T-helper 2 cell treated with Interferon-gamma antibody and Interleukin-4, amounts not matched to agents 5 μg/mL and 100 μg/mL, for 36 hours (primary cell): ENCODE data around the gene TMPRSS15.

Source experiments
- DNase-seq: peaks from one replicate; pipeline ENCODE4 v3.0.0; 2021; ENCODE audit warnings: low spot score
- H3K27ac Mint-ChIP-seq: one replicate; pipeline ENCODE4 v1.8.0; 2021; ENCODE audit warnings: mild to moderate bottlenecking, mixed read lengths
- H3K27me3 Mint-ChIP-seq: one replicate; pipeline ENCODE4 v1.8.0; 2021; ENCODE audit warnings: low read depth, mixed read lengths
- H3K36me3 Mint-ChIP-seq: one replicate; pipeline ENCODE4 v1.8.0; 2021; ENCODE audit warnings: low read depth, mixed read lengths
- H3K4me1 Mint-ChIP-seq: one replicate; pipeline ENCODE4 v1.8.0; 2021; ENCODE audit warnings: low read depth, mixed read lengths
- H3K4me3 Mint-ChIP-seq: one replicate; pipeline ENCODE4 v1.8.0; 2022; ENCODE audit warnings: mild to moderate bottlenecking, moderate library complexity, mixed read lengths
- H3K9me3 Mint-ChIP-seq: one replicate; pipeline ENCODE4 v1.8.0; 2021; ENCODE audit warnings: mixed read lengths

The TMPRSS15 gene

DNA sequence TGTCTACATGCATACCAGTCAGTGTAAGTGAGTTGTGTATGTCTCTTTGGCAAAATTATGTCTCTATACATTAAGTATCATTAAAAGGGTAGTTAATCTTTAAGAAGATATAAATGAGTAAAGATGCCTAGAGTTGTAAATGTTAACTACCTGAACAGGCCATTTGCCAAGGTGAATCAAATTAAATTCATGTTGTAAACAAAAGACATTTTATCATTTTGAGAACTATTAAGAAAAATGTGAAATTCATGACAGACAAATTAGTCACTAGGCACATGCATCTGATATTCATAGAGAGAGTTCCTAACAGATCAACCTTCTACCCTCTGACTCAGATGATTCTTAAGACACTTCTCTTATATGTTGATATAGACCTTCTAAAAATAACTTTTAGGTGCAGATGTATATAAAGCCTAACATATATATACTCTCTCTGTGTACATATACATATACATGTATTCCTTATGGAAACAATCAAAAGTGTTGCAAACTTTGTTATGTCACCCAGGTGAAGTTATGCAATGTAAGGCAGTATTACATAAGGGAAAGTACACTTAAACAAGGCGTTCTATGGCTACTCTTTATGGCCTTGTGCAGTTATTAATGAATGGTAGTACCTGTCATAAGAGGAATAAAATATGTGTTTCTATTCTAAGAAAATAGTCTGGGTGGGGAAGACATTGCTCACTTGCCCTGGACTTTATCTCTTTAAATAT lies at the start of gene TMPRSS15:
TMPRSS15 (minus strand) TSS at position 51 of the 716 bp plus-strand sequence. CDS start 163 bp downstream, outside the sequence.
- Mint-ChIP-seq H3K27ac (no peak within 1 kb of the TSS), H3K27me3 (no peaks in the 10 kb centered on the region), H3K4me1 (no peaks in the 10 kb centered on the region), H3K4me3 (no peak within 1 kb of the TSS), H3K36me3 (no peaks in the 10 kb centered on the region), H3K9me3 (peaks cover 10% of the 10 kb centered on the region)
- no peak for DNase-seq

DNA sequence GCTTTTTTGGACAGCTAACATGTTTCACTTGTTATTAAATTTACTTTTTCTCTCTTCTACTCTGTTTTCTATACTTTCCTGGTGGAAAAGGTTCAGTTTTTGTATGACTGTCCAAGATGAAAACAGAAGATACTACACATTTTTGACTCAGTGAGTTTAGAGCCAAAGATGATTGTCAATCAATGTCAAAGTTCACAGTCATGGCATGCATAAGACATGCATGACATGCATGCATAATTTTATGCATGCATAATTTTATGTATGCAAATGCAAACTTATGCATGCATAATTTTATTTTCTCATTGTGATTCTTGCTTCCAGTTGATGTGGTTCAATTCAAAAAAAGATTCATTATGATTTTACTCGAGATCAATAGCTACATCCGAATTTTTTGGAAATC lies 48.1 kb upstream of the TMPRSS15 start:
- H3K4me3 Mint-ChIP-seq, result no peak overlapping the region
- H3K27ac Mint-ChIP-seq, result no peak overlapping the region
- no peaks in the 10 kb centered on the region for H3K4me1 Mint-ChIP-seq
- H3K36me3 Mint-ChIP-seq, result no peaks in the 10 kb centered on the region
- no peaks in the 10 kb centered on the region for H3K27me3 Mint-ChIP-seq
- no peak for DNase-seq
- peaks cover 16% of the 10 kb centered on the region for H3K9me3 Mint-ChIP-seq

DNA sequence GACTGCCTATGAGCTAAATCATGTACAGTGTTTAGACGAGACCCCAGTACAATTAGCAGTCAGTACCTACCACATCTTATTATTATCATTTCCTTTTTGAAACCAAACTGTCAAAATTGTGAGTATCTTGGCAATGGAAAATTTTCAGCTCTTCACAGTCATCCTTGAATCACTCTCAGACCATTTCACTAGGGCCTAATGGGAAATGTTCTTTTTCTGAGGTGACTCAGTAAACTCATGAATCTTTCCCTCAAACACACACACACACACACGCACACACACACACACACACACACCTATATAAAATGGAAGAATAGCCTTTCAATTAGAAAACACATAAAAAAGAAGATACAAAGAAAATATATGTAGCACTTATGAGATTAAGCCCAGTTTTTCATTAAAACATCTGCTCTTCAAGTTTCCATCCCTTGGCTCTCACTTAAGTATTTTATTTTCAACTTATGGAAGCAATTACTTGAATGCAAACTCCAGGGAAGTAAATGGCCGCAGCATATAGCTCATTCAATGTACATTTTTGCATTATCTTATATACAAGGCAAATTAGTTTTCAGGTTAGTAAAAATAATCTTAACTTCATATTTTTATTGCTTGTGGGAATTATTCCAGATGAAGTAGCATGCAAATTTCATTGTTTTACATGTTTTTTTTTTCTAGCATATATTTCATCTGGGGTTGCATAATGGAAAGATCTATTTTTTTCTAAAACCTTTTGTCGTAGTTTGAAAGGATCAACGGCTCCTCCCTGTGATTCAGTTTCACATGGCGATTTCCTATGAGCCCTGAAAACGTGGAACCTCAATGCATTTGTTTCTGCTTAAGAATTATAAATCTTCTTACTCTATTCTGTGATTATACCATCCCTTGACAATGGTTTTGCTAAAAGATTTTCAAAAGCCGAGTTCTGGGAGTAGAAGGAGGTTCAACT lies 46.3 kb upstream of the TMPRSS15 start:
- no peak for DNase-seq
- Mint-ChIP-seq H3K4me1 (no peaks in the 10 kb centered on the region), H3K4me3 (no peak overlapping the region)

DNA sequence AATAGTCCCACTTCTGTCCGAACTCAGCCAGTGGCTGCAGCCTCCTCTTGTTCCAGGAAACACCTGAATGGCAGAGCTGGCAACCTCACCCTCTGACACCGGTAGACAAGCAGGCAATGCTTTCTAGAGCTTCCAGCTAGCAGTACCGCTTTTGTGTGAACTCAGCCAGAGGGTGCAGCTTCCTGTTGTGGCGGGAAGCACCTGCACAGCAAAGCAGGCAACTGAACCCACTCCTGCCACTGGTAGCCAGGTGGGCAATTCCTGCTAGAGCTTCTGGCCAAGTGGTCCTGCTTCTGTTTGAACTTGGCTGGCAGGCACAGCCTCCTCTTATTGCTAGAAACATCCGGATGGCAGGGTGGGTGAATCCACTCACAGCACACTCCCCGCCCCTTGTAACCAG lies 40.1 kb upstream of the TMPRSS15 start:
- H3K9me3 Mint-ChIP-seq, result peaks cover 25% of the 10 kb centered on the region
- H3K4me1 Mint-ChIP-seq, result no peaks in the 10 kb centered on the region
- DNase-seq, result no peak
- no peaks in the 10 kb centered on the region for H3K36me3 Mint-ChIP-seq
- H3K4me3 Mint-ChIP-seq, result no peak overlapping the region
- H3K27me3 Mint-ChIP-seq, result no peaks in the 10 kb centered on the region
- H3K27ac Mint-ChIP-seq, result no peak overlapping the region

More for the DNA sequence above, 46.3 kb upstream of the TMPRSS15 start:
- Mint-ChIP-seq H3K27ac (no peak overlapping the region), H3K36me3 (no peaks in the 10 kb centered on the region), H3K27me3 (no peaks in the 10 kb centered on the region), H3K9me3 (peaks cover 27% of the 10 kb centered on the region)

DNA sequence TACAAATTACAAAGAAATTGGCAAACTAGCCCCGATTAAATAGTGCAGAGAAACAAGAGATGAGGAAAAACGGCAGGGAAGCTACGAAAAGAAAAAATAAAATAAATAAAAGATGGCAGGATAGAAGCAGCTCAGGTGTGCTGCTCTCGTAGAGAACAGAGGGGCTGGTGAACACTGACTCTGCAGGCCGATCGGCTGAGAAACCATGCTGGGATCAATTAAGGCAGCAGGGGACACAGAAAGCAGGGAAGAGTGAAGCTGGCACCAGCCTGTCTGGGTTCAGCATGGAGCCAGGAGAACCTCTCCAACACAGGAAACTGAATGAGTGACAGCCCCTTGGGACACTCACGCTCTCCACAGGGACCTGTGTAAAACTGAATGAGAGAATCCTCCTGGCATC lies 39.5 kb upstream of the TMPRSS15 start:
- DNase-seq, result no peak
- H3K27me3 Mint-ChIP-seq, result no peaks in the 10 kb centered on the region
- peaks cover 25% of the 10 kb centered on the region for H3K9me3 Mint-ChIP-seq
- no peaks in the 10 kb centered on the region for H3K36me3 Mint-ChIP-seq
- no peak overlapping the region for H3K27ac Mint-ChIP-seq
- no peak overlapping the region for H3K4me3 Mint-ChIP-seq
- no peaks in the 10 kb centered on the region for H3K4me1 Mint-ChIP-seq

DNA sequence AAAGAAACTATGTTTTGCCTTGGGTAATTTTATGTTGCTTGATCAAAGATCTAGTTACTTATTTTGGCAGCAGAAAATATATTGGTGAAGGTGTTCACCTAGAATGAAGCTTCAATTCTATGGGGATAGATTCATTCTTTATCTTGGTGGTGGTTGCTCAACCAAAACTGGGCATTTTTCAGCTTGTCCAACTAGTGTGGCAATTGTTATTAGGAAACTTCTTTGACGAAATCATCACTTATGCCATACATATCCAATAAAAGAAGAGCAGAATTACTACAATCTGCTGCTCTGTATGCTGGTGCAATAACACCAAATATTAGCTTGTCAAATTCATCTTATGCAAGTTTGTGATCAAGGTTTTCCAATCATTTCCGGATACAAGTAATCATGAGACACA lies 26.8 kb upstream of the TMPRSS15 start:
- DNase-seq, result no peak
- Mint-ChIP-seq H3K4me3 (no peak overlapping the region), H3K27ac (no peak overlapping the region), H3K36me3 (no peaks in the 10 kb centered on the region), H3K4me1 (no peaks in the 10 kb centered on the region), H3K9me3 (peaks cover 18% of the 10 kb centered on the region), H3K27me3 (no peaks in the 10 kb centered on the region)

DNA sequence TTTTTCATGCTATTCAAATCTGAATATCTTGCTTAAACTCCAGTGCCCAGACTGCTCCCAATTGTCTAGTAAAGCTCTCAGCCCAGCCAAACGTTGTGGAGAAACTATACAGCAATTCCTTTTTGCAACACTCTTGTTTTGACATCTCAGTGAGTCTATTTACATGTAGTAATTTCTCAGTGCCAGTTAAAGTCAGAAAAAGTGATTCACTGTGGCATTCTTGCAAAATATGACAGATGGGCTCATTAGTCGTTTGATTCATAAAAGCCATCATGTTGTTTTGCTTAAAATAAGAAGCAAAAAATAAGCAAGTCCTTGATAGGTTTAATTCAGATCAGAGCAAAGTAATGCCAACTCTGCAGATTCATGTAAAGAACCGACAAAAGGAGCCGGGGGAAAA lies 20.7 kb upstream of the TMPRSS15 start:
- Mint-ChIP-seq H3K27me3 (no peaks in the 10 kb centered on the region), H3K4me1 (no peaks in the 10 kb centered on the region), H3K27ac (no peak overlapping the region), H3K36me3 (no peaks in the 10 kb centered on the region), H3K9me3 (peaks cover 9% of the 10 kb centered on the region), H3K4me3 (no peak overlapping the region)
- no peak for DNase-seq

DNA sequence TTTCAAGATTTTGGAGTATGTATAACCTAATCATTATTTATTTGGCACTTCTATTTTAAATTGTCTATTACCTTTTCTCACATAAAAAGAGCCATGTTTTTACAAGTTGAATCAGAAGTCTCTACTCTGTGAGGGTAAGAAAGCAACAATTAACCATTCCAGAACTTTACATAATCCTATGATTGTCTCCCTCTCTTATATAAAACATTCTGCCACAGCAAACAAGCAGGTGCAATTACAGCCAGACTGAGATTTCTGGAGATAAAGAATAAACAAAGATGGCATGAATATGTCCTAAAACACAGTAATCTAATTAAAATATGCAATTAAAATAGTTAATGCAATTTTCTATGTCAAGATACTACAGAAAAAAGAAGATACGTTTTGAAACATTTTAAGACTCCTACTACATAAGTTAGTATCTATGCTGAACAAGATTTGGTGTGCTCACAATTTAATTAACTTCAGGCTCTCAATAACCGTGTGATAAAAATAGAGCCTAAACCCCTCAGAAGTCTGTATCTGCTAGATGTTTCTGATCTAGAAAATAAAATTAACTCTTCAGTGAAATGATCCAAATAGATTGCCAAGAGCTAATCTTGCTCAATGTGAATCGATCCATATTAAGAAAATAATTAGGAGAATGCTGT lies 13.7 kb upstream of the TMPRSS15 start:
- DNase-seq, result no peak
- no peaks in the 10 kb centered on the region for H3K4me1 Mint-ChIP-seq
- no peak overlapping the region for H3K4me3 Mint-ChIP-seq
- no peaks in the 10 kb centered on the region for H3K27me3 Mint-ChIP-seq
- peaks cover 22% of the 10 kb centered on the region for H3K9me3 Mint-ChIP-seq
- H3K36me3 Mint-ChIP-seq, result no peaks in the 10 kb centered on the region
- H3K27ac Mint-ChIP-seq, result no peak overlapping the region

DNA sequence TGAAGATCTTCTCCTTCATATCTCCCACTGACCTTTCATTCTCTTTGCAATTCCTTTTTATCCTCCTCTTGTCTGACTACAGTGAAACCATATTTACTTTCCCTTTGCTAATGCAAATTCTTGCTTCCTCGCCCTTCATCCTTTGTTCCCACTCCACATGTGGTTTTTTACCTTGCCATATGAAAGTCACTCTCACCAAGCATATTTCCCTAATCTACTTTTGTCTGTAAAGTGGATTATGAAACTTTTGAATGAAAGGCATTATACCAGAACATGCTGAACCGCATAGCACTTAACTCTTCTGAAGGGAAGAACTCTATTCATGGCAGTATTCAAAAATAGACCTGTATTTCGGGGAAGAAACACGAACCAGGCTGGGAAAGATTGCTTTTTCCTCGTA lies 8.0 kb upstream of the TMPRSS15 start:
- Mint-ChIP-seq H3K9me3 (peaks cover 16% of the 10 kb centered on the region), H3K27me3 (no peaks in the 10 kb centered on the region), H3K27ac (no peak overlapping the region), H3K4me1 (no peaks in the 10 kb centered on the region), H3K36me3 (no peaks in the 10 kb centered on the region), H3K4me3 (no peak overlapping the region)
- no peak for DNase-seq

DNA sequence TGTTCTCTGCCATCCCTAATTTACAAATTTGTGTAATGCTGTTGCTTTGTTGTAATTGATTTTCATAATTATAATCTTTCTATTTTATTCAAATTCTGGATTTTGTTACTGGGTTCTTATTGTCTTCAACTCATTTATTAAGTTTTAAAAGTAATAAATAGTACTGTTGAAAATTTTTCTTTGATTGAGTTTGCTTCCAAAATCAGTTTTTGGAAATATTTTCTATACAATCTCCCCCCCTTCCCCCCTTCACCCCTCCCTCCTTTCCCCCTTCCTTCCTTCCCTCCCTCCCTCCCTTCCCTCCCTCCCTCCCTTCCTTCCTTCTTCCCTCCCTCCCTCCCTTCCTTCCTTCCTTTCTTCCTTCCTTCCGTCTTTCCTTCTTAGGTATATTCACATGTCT lies 6.0 kb upstream of the TMPRSS15 start:
- no peak for DNase-seq
- Mint-ChIP-seq H3K4me1 (no peaks in the 10 kb centered on the region), H3K27me3 (no peaks in the 10 kb centered on the region), H3K27ac (no peak overlapping the region), H3K9me3 (peaks cover 6% of the 10 kb centered on the region), H3K36me3 (no peaks in the 10 kb centered on the region), H3K4me3 (no peak overlapping the region)

DNA sequence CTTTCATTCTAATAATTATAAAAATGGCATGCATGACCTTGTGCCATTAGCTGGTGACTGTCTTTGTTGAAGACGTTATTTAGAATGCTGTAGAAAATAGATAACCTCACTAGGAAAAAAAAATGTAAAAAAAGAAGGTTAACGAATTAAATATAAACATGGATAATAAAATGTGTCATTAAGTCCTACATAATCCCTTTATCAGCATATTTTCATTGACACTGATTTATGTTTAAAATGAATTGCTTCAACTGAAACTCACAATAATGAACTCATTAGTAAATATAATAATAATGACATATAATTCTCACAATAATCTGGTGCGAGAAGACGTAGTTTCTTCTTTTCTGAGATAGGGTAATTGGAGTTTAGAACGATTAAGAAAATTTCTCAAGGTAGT lies 4.7 kb downstream of the TMPRSS15 start:
- no peak overlapping the region for H3K4me3 Mint-ChIP-seq
- H3K9me3 Mint-ChIP-seq, result peaks cover 15% of the 10 kb centered on the region
- no peaks in the 10 kb centered on the region for H3K36me3 Mint-ChIP-seq
- no peak overlapping the region for H3K27ac Mint-ChIP-seq
- H3K27me3 Mint-ChIP-seq, result no peaks in the 10 kb centered on the region
- no peaks in the 10 kb centered on the region for H3K4me1 Mint-ChIP-seq
- DNase-seq, result no peak

DNA sequence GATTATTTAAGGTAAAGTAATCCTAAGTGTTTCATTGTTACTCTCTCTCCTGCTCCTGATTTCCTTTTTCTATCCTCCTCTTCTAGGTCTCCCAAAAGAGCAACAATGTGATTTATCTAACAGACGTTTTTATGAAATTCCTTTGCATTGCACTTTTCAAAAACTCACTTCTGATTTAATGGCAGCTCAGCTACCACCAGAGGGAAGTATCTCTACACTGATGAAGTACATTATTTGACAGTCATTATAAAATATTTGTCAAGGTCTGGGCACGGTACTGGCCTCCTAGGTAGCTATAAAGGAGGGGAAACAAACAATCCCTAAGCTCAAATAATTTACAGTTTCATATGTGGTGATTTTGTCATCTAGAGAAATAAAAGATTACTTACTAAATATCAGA lies 15.6 kb downstream of the TMPRSS15 start:
- H3K4me1 Mint-ChIP-seq, result no peaks in the 10 kb centered on the region
- H3K36me3 Mint-ChIP-seq, result no peaks in the 10 kb centered on the region
- DNase-seq, result no peak
- no peaks in the 10 kb centered on the region for H3K27me3 Mint-ChIP-seq
- H3K4me3 Mint-ChIP-seq, result no peak overlapping the region
- H3K9me3 Mint-ChIP-seq, result peaks cover 10% of the 10 kb centered on the region
- no peak overlapping the region for H3K27ac Mint-ChIP-seq

DNA sequence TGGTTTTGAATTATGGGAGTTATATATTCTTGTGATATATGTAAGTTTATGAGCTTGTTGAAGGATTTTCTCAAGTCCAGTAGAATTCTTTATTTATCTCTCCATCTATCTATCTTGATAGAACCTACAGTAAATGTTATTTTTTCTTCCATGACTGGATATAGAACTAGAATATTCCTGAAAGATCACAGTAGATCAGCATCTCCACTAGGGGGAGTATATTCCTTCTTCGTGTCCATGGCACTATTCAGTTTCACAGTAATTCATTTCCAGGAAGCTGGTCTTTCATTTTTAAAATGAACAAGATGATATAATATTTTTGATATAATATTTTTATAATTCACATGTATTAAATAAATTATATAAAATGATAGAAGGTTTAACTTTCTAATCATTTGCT lies 18.8 kb downstream of the TMPRSS15 start:
- H3K4me1 Mint-ChIP-seq, result no peaks in the 10 kb centered on the region
- DNase-seq, result no peak

More for the DNA sequence above, 18.8 kb downstream of the TMPRSS15 start:
- Mint-ChIP-seq H3K4me3 (no peak overlapping the region), H3K27ac (no peak overlapping the region), H3K27me3 (no peaks in the 10 kb centered on the region), H3K36me3 (no peaks in the 10 kb centered on the region), H3K9me3 (peaks cover 3% of the 10 kb centered on the region)
